GM04504 (cell line): ENCODE measurements around the gene PRDM16.
A peak's percentile ranks its signal among the peaks of the same experiment; 100 is the strongest.

Source experiments
- DNase-seq: peaks from one replicate; pipeline ENCODE4 v3.0.0-alpha.2; 2012; ENCODE audit warnings: low read depth

The PRDM16 gene

DNA sequence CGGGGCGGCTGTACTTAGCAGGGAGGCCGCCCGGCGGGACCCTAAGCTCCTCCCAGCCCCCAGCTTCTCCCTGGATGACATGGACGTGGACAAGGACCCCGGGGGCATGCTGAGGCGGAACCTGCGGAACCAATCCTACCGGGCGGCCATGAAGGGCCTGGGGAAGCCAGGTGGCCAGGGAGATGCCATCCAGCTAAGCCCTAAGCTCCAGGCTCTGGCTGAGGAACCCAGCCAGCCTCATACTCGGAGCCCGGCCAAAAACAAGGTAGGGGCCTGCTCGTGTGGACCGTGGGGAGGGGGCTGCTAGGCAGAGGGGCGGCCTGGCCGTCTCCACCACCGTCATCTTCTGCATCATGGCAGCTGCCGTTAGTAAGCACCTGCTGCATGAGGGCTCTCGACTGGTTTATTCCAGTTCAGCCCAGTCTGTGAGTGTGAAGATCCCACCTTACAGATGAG is 394.4 kb downstream of the PRDM16 start:
- DNase-seq: no peak

DNA sequence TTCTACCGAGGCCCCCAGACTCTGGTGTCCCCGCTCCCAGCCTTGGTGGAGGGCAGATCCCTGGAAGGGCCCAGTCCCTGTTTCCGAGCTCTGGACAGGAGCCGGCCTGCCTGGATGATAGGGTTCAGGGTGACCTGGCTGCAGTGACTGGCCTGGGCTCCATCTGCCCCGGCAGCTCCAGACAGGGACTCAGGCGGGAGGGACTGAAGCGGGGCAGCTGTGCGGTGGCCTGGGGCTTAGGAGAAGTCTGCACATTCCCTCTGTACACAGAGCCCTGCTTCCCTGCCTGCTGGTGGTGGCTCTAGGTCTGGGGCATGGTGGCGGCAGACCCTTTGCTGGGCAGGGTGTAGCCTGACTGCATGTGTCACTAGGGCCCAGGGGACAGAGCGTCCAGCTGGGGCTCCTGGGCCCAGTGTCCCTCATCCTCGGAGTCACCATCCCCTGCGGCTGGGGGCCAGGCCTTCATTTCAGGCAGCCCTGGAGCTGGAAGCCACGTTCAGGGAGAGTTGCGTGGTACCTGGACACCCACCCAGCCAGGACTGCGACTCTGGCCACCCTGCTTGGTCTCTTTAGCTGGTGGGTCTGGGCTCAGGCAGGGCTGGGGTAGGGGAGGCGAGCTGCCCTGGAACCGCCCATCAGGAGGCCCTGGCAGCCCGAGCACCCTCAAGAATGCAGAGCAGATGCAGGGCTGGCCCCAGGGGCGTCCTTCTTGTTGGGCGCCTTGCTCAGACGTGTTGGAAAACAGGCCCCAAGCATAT is 395.1 kb downstream of the PRDM16 start:
- no peak for DNase-seq

DNA sequence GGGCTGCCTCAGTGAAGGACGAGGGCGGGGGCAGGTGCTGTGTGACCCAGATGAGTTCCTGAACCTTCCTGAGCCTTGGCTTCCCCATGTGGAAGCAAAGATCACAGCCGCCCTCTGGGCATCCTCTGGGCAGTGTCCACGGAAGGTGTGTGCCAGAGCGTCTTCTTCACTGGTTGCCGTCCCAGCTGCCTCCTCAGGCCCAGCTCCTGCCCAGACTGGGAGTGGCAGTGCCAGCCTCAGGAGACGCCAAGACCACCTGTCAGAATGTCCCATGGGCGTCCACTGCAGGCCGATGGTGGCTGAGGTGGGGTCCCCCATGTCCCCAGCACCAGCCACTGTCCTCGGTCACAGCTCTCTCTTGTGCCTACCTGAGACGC is 395.6 kb downstream of the PRDM16 start:
- DNase-seq: no peak

GRCh38 chr1:3465091-3465934 is 396.3 kb downstream of the PRDM16 start:
- no peak for DNase-seq

DNA sequence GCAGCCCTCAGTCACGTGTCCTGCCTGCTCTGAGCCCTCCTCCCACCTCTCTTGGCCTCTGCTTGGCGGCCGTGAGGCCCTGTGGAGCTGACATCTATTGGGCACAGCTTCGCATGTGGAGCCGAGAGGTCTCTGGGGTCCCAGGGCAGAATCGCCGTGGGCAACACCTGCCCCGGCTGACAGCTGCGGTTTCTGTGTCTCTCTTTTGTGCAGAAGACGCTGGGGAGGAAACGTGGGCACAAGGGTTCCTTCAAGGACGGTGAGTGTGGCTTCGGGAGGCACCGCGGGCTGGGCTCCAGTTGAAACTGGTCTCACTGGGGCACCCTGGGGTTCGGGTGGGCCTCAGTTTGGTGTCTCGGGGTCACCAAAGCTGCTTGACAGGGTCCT is 396.9 kb downstream of the PRDM16 start:
- DNase-seq: no peak

GRCh38 chr1:3466366-3467075 is 397.5 kb downstream of the PRDM16 start:
- DNase-seq: no peak

GRCh38 chr1:3467096-3468036 is 398.4 kb downstream of the PRDM16 start:
- DNase-seq: no peak

- DNase-seq: no peak
Measured at GRCh38 chr1:3468236-3469103, 399.5 kb downstream of the PRDM16 start.

DNA sequence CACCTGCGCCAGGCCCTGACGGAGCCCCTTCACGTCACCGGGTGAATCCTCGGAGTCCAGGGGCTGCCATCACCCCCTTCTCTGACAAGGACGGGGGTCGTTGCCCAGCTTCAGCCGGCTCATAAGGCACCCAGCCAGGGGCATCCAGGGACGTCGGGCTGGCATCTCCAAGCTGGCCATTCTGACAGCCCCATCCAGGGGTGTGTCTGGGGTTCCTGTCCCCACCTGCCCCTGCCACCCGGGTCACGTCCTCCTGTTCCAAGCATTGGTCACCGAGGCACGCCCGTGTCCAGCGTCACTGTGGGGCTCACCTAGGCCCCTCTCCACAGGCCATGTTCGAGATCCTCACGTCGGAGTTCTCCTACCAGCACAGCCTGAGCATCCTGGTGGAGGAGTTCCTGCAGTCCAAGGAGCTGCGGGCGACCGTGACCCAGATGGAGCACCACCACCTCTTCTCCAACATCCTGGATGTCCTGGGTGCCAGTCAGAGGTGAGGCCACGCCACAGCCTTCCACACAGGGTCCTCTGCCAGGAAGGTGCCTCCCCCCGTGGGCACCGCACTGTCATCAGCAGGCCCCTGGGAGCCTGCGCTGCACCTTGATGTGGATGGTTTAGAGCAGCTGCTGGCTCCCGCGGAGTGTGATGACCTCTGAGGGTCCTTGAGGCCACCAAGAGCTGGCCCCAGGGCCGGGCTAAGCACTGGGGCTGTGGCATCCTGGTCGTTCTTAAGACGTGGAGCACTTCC is 400.3 kb downstream of the PRDM16 start:
- no peak for DNase-seq

GRCh38 chr1:3469849-3470649 is 401.0 kb downstream of the PRDM16 start:
- no peak for DNase-seq

DNA sequence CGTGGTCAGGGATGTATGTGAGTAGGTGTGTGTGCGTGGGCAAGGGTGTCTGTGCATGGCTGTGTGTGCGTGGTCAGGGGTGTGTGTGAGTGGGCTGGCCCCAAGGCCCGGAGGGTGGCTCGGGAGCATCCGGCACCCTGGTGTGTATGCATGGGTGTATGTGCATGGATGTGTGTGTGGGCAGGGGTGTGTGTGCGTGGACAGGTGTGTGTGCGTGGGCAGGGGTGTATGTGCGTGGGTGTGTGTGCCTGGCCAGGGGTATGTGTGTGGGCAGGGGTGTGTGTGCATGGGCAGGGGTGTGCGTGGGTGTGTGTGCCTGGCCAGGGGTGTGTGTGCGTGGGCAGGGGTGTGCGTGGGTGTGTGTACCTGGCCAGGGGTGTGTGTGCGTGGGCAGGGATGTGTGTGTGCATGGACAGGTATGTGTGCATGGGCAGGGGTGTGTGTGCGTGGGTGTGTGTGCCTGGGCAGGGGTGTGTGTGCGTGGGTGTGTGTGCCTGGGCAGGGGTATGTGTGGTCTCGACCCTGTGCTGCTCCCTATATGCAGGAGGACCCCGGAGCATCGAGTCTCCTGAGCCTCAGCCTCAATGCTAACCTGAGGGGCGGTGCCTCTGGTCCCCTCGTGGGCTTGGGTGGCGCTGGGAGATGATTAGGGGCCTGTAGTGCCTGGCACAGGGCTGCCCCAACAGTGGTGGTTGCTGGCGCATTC is 401.8 kb downstream of the PRDM16 start:
- no peak for DNase-seq

GRCh38 chr1:3471356-3472087 is 402.5 kb downstream of the PRDM16 start:
- DNase-seq: no peak

DNA sequence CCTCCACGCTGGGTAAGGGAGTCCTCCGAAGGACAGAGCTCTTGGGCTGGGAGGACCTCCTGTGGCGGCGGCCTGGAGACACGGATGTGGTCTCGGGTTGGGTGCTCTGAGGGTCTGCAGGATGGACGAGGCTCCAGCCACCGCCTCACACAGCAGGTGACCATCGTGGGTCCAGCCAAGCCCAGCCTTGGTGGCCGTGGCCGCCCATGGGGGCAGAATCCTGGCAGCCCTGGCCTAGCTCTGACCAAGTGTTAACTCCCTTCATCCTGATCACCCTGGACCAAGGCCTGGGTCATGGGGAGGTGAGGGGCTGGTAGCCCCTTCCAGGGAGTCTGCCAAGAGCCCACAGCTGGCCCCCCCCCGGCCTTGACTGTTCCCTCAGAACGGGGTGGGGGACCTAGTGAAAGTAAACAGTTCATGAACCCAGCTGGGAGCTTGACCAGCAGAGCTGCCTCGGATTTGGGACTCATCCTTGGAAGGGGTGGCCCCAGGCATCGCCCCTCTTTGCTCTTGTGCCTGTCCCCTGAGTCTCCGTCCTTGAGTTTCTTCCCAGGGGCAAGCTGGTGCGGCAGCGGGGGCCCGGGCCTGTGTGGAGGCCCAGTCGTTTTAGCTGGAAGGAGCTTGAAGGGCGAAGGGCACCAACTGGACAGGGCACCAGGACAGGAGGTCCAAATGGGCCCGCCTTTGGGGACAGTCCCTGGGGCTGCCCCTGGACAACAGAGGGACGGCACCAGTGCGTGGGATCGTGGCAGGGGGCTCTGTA is 403.3 kb downstream of the PRDM16 start:
- DNase-seq: no peak

GRCh38 chr1:3472906-3473305 is 403.9 kb downstream of the PRDM16 start:
- DNase-seq: no peak

DNA sequence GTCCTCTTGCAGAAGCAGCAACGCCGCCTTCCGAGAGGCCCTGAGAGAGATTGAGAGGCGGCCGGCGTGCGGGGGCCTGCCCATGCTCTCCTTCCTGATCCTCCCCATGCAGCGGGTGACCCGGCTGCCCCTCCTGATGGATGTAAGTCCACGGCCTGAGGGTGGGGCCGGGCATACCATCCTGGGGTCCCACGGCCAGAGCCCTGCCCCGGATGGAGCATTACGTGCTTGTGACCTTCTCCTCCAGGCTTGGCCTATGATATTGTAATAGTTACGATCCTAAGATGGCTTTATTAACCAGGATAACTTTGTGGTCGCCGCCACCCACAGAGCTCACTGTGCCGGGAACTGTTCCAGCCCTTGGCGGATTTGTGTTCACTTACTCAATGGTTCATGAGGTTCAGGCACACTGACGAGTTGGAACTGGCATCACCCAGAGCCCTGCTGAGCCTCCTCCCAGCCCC is 404.4 kb downstream of the PRDM16 start:
- peak; percentile 72 for DNase-seq

DNA sequence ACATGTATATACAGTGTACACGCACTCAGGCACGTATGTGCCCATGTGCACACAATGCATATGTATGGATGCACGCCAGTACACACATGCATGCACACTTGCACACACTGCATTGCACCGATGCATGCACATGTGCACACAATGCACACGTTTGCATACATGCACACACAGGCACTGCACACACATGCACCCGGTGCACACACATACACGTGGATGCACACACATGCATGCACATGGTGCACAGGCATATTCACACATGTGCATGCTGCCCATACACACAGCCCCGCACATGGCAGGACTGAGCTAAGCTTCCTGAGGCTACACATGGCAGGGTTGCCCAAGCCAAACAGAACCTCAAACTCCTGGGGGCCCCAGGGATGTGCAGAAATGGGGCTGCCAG is 405.0 kb downstream of the PRDM16 start:
- no peak for DNase-seq

- DNase-seq: no peak
Measured at GRCh38 chr1:3474421-3474820, 405.4 kb downstream of the PRDM16 start.
